Trophoblast cell (in vitro differentiated cells and primary cell): ENCODE results near the gene RSAD2.

Source experiments
- DNase-seq, 2 donors: peaks; one replicate each; pipeline ENCODE4 v3.0.0-alpha.2; 2016
- H2AFZ ChIP-seq: 2 replicates; pipeline ENCODE4 v1.6.1; 2013; ENCODE audit warnings: low read length, moderate library complexity, mild to moderate bottlenecking; ENCODE audit not compliant: insufficient read depth, poor library complexity
- H2AK5ac ChIP-seq: 2 replicates; pipeline ENCODE4 v1.6.1; 2013; ENCODE audit warnings: mild to moderate bottlenecking, low read length
- H2BK120ac ChIP-seq: 2 replicates; pipeline ENCODE4 v1.6.1; 2013; ENCODE audit warnings: low read length, mild to moderate bottlenecking, moderate library complexity; ENCODE audit not compliant: insufficient read depth, poor library complexity
- H2BK12ac ChIP-seq: 2 replicates; pipeline ENCODE4 v1.6.1; 2013; ENCODE audit warnings: mild to moderate bottlenecking, low read length, moderate library complexity
- H2BK5ac ChIP-seq: 2 replicates; pipeline ENCODE4 v1.6.1; 2013; ENCODE audit warnings: low read length, low read depth, moderate library complexity, mild to moderate bottlenecking; ENCODE audit not compliant: poor library complexity
- H3K14ac ChIP-seq: 2 replicates; pipeline ENCODE4 v1.6.1; 2013; ENCODE audit warnings: mild to moderate bottlenecking, low read length
- H3K18ac ChIP-seq: 2 replicates; pipeline ENCODE4 v1.6.1; 2013; ENCODE audit warnings: mild to moderate bottlenecking, low read length
- H3K23ac ChIP-seq: 2 replicates; pipeline ENCODE4 v1.6.1; 2013; ENCODE audit warnings: low read length
- H3K27ac ChIP-seq: 2 replicates; pipeline ENCODE4 v1.5.1; 2013; ENCODE audit warnings: low read depth, mild to moderate bottlenecking, inconsistent platforms, low read length, moderate library complexity
- H3K27me3 ChIP-seq: 2 replicates; pipeline ENCODE4 v1.6.1; 2013; ENCODE audit warnings: inconsistent platforms, mild to moderate bottlenecking, low read length, moderate library complexity; ENCODE audit not compliant: insufficient read depth
- H3K36me3 ChIP-seq, 2 experiments: 1 replicate in 1 of 2; 2 replicates in 1 of 2; pipeline ENCODE4 v1.6.1; 2013; ENCODE audit warnings: low read length in 2 of 2, mild to moderate bottlenecking in 2 of 2, moderate library complexity in 1 of 2; ENCODE audit not compliant: insufficient read depth in 2 of 2, control insufficient read depth in 1 of 2
- H3K4ac ChIP-seq: 2 replicates; pipeline ENCODE4 v1.6.1; 2013; ENCODE audit warnings: low read depth, mild to moderate bottlenecking, low read length, moderate library complexity
- H3K4me1 ChIP-seq, 2 experiments: 1 replicate in 1 of 2; 2 replicates in 1 of 2; pipeline ENCODE4 v1.6.1; 2013; ENCODE audit warnings: low read length in 2 of 2, mild to moderate bottlenecking in 2 of 2, moderate library complexity in 1 of 2; ENCODE audit not compliant: insufficient read depth in 2 of 2, control insufficient read depth in 1 of 2
- H3K4me2 ChIP-seq: 2 replicates; pipeline ENCODE4 v1.6.1; 2013; ENCODE audit warnings: inconsistent platforms, mild to moderate bottlenecking, low read length, moderate library complexity
- H3K4me3 ChIP-seq: 2 replicates; pipeline ENCODE4 v1.5.1; 2013; ENCODE audit warnings: mild to moderate bottlenecking, low read depth, low read length, inconsistent platforms
- H3K79me1 ChIP-seq: one replicate; pipeline ENCODE4 v1.6.1; 2013; ENCODE audit warnings: low read length
- H3K79me2 ChIP-seq: 2 replicates; pipeline ENCODE4 v1.6.1; 2013; ENCODE audit warnings: low read length, mild to moderate bottlenecking; ENCODE audit not compliant: control insufficient read depth, insufficient read depth, poor library complexity
- H3K9ac ChIP-seq: 2 replicates; pipeline ENCODE4 v1.6.1; 2013; ENCODE audit warnings: mild to moderate bottlenecking, low read length
- H3K9me3 ChIP-seq: 2 replicates; pipeline ENCODE4 v1.6.1; 2013; ENCODE audit warnings: low read depth, mild to moderate bottlenecking, control low read depth, inconsistent platforms, low read length; ENCODE audit not compliant: insufficient read depth
- H4K12ac ChIP-seq: 2 replicates; pipeline ENCODE4 v1.6.1; 2013; ENCODE audit warnings: low read depth, mild to moderate bottlenecking, low read length, moderate library complexity
- H4K8ac ChIP-seq: 2 replicates; pipeline ENCODE4 v1.6.1; 2013; ENCODE audit warnings: low read depth, mild to moderate bottlenecking, low read length, moderate library complexity
- H4K91ac ChIP-seq: one replicate; pipeline ENCODE4 v1.6.1; 2013; ENCODE audit warnings: low read depth, mild to moderate bottlenecking, low read length, moderate library complexity
- WGBS: extraction: QIAGEN DNeasy Blood & Tissue Kit; methylation state at CpG from one replicate; pipeline ENCODE4 v1.1.7; 2013; ENCODE audit warnings: missing lambda C conversion rate; ENCODE audit not compliant: insufficient read length, insufficient coverage; ENCODE audit errors: extremely low coverage; 5-methylcytosine and 5-hydroxymethylcytosine counted together

Gene RSAD2

DNA sequence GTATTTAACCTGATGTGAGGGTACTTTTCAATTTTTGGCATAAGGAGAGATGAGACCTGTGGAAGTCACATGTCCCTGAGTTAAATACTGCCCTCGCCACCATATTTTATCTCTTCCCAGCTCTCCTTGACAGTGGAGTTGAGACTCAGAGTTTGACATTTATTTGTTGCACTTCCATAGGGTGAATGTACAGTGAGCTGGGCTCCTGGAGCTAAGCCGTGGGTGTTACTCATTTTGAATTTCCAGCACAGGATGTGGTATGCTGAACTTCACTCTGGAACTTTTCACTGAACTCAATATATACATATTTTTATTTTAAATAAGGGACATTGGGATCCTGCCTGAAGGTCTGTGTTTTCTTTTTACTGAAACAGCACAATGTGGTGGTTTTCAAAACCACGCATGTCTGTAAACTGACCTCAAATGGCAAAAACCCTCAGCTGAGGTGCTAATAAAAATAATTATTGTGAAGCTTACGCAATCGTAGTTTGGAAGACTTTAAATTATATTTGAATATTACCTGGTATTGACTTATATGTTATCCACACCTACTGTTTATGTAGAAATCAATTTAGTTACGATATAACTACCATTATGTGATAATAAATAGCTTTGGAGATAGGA lies 51.7 kb downstream of the RSAD2 start:
- no peak overlapping the region for H4K91ac ChIP-seq
- no peak overlapping the region for H2BK120ac ChIP-seq
- no peak overlapping the region for H2AFZ ChIP-seq
- H3K4me2 ChIP-seq: no peak overlapping the region
- no peak overlapping the region for H2BK5ac ChIP-seq
- no peaks in the 10 kb centered on the region for H3K27me3 ChIP-seq
- no peak overlapping the region for H3K4me3 ChIP-seq
- H4K8ac ChIP-seq: no peak overlapping the region
- no peak overlapping the region for H3K27ac ChIP-seq
- H4K12ac ChIP-seq: no peak overlapping the region
- no peak overlapping the region for H3K4ac ChIP-seq
- H2AK5ac ChIP-seq: no peak overlapping the region
- peaks cover 0 to 1% of the 10 kb centered on the region in 2 experiments for H3K36me3 ChIP-seq
- H3K14ac ChIP-seq: no peak overlapping the region
- no peak overlapping the region for H3K9ac ChIP-seq
- H3K4me1 ChIP-seq: peaks cover 0 to under 1% of the 10 kb centered on the region in 2 experiments
- H3K79me1 ChIP-seq: no peaks in the 10 kb centered on the region
- no peaks in the 10 kb centered on the region for H3K79me2 ChIP-seq
- no peak overlapping the region for H2BK12ac ChIP-seq
- no peak for DNase-seq
- H3K23ac ChIP-seq: no peak overlapping the region
- H3K18ac ChIP-seq: no peak overlapping the region
- H3K9me3 ChIP-seq: peaks cover 2% of the 10 kb centered on the region
- no CpG with 5 or more reads among the region's 6 CpGs for WGBS

GRCh38 chr2:6930923-6931647 lies 53.5 kb downstream of the RSAD2 start:
- Histone ChIP-seq H2BK12ac (no peak overlapping the region), H3K27me3 (no peaks in the 10 kb centered on the region), H3K4me2 (no peak overlapping the region), H3K14ac (no peak overlapping the region), H3K36me3 (peaks cover 0 to 1% of the 10 kb centered on the region in 2 experiments), H3K18ac (no peak overlapping the region), H4K8ac (no peak overlapping the region), H3K9ac (peak overlapping the region; percentile 52), H4K91ac (no peak overlapping the region), H2AFZ (no peak overlapping the region), H3K4ac (no peak overlapping the region), H2BK120ac (no peak overlapping the region), H2AK5ac (no peak overlapping the region), H2BK5ac (no peak overlapping the region), H3K4me1 (no peaks in the 10 kb centered on the region), H4K12ac (no peak overlapping the region), H3K79me1 (no peaks in the 10 kb centered on the region), H3K23ac (no peak overlapping the region), H3K9me3 (peaks cover 2% of the 10 kb centered on the region), H3K4me3 (no peak overlapping the region), H3K79me2 (no peaks in the 10 kb centered on the region), H3K27ac (no peak overlapping the region)
- WGBS: no CpG with 5 or more reads among the region's 4 CpGs
- DNase-seq: no peak

- Histone ChIP-seq H2BK5ac (no peak overlapping the region), H3K4ac (no peak overlapping the region), H3K23ac (no peak overlapping the region), H4K8ac (no peak overlapping the region), H2AFZ (no peak overlapping the region), H2AK5ac (no peak overlapping the region), H4K12ac (no peak overlapping the region), H3K36me3 (peaks cover 0 to 1% of the 10 kb centered on the region in 2 experiments), H3K9me3 (peaks cover 2% of the 10 kb centered on the region), H2BK120ac (no peak overlapping the region), H3K4me1 (no peaks in the 10 kb centered on the region), H3K9ac (no peak overlapping the region), H3K27ac (no peak overlapping the region), H3K4me2 (no peak overlapping the region), H3K18ac (no peak overlapping the region), H3K27me3 (no peaks in the 10 kb centered on the region), H3K4me3 (no peak overlapping the region), H3K79me1 (no peaks in the 10 kb centered on the region), H2BK12ac (no peak overlapping the region), H3K79me2 (no peaks in the 10 kb centered on the region), H4K91ac (no peak overlapping the region), H3K14ac (no peak overlapping the region)
- no peak for DNase-seq
- no CpG with 5 or more reads among the region's 1 CpG for WGBS
Observed at GRCh38 chr2:6931753-6932152, 54.2 kb downstream of the RSAD2 start.

DNA sequence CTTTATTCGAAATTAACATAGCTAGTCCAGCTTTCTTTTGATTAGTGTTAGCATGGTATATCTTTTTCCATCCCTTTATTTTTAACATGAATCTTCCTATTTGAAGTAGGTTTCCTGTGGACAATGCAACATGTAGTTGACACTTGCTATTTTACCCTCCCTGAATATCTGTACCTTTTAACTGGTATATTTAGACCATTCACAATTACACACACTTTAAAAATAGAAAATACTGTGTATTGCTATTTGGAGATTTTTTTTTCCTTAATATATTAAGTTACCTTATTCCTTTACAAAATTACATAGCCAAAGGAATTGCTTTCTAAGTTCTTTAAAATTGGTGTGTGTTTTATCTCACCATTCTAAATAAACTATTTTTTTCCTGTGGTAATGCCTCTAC lies 54.6 kb downstream of the RSAD2 start:
- DNase-seq: no peak
- Histone ChIP-seq H3K23ac (no peak overlapping the region), H3K79me1 (no peaks in the 10 kb centered on the region), H3K4me2 (no peak overlapping the region), H3K9ac (no peak overlapping the region), H3K18ac (no peak overlapping the region), H3K27ac (no peak overlapping the region), H4K8ac (no peak overlapping the region), H4K91ac (no peak overlapping the region), H2AFZ (no peak overlapping the region), H3K9me3 (peaks cover 2% of the 10 kb centered on the region), H2BK120ac (no peak overlapping the region), H2BK12ac (no peak overlapping the region), H4K12ac (no peak overlapping the region), H2AK5ac (no peak overlapping the region), H3K4me3 (no peak overlapping the region), H3K36me3 (peaks cover 0 to 1% of the 10 kb centered on the region in 2 experiments), H3K27me3 (no peaks in the 10 kb centered on the region), H3K79me2 (no peaks in the 10 kb centered on the region), H3K4ac (no peak overlapping the region), H3K4me1 (no peaks in the 10 kb centered on the region), H3K14ac (no peak overlapping the region), H2BK5ac (no peak overlapping the region)
- no CpG with 5 or more reads among the region's 1 CpG for WGBS
